Measurements from ENCODE around the gene PTCH2.
"Not testable (repeated sequence)": the region's sequence is repeated elsewhere in the genome, so short reads cannot be mapped to it uniquely, and the experiment has no call there.

Gene PTCH2

DNA sequence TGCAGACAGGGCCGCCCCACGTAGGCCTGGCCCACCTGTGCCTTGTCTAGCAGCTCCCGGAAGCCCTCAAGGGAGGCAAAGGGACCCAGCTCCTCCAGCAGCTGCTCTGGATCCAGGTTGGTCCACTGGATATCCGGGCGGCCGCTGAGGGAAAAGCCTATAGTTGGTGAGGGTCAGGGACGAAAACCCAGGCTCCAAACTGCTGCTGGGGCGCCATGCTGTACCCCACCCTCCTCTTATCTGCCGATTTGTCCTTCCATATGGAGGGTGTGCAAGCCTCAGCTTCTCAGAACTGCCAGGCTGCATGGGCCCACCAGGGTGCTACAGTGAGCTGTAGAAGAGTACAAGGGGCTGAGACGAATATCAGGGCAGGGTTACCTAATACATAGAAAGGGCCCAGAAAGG, 12.2 kb downstream of the PTCH2 start:
- H3K27ac ChIP-seq: no peak overlapping the region
- DNase-seq (ENCODE audit: low spot score): no peak
- H3K4me3 ChIP-seq: no peak overlapping the region
- TF ChIP-seq, protein P1, sequence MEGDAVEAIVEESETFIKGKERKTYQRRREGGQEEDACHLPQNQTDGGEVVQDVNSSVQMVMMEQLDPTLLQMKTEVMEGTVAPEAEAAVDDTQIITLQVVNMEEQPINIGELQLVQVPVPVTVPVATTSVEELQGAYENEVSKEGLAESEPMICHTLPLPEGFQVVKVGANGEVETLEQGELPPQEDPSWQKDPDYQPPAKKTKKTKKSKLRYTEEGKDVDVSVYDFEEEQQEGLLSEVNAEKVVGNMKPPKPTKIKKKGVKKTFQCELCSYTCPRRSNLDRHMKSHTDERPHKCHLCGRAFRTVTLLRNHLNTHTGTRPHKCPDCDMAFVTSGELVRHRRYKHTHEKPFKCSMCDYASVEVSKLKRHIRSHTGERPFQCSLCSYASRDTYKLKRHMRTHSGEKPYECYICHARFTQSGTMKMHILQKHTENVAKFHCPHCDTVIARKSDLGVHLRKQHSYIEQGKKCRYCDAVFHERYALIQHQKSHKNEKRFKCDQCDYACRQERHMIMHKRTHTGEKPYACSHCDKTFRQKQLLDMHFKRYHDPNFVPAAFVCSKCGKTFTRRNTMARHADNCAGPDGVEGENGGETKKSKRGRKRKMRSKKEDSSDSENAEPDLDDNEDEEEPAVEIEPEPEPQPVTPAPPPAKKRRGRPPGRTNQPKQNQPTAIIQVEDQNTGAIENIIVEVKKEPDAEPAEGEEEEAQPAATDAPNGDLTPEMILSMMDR (IDR thresholded peaks at IDR 0.05): no peak

DNA sequence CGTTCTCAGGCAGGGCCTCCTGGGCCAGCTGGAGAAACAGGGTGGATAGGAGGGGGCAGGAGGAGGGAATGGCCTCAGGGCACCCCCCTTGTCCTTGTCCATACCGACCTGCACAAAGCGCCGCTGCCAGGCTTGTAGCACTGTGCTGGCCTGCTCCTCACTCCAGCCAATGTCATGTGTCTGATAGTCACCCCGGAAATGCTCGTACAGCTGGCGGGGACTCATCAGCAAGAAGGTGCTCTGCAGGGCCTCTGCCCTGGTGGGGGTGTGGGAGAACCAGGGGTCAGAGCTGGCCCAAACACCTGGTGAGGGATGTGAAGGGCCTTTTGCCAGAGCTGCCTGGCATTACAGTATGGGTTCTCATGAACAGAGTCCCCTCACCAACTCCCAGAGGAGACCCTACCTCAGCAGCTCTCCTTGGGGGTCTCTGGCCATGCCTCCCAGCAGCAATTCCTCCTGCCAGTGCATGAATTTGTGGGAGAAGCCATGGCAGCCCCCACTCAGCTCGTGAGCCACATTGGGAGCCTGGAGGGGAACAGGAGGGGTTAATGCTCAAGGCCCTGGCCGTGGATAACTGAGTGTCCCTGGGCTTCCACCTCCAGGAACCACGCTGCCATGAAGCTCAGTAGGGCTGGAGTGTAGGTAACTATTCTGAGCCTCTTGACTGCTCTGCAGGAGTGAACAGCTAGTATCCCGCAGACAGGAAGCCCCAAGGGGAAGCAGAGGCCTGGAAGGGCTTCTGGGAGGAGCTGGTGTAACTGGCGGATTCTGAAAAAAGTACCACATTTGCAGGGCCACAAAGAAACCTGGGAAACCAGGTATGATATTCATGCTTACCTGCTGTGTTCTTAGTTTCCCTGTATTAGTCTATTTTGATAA, 13.3 kb downstream of the PTCH2 start:
- no peak overlapping the region for H3K27ac ChIP-seq
- H3K4me3 ChIP-seq: no peak overlapping the region
- TF ChIP-seq, protein P1 (IDR thresholded peaks at IDR 0.05): no peak
- DNase-seq (ENCODE audit: low spot score): no peak

DNA sequence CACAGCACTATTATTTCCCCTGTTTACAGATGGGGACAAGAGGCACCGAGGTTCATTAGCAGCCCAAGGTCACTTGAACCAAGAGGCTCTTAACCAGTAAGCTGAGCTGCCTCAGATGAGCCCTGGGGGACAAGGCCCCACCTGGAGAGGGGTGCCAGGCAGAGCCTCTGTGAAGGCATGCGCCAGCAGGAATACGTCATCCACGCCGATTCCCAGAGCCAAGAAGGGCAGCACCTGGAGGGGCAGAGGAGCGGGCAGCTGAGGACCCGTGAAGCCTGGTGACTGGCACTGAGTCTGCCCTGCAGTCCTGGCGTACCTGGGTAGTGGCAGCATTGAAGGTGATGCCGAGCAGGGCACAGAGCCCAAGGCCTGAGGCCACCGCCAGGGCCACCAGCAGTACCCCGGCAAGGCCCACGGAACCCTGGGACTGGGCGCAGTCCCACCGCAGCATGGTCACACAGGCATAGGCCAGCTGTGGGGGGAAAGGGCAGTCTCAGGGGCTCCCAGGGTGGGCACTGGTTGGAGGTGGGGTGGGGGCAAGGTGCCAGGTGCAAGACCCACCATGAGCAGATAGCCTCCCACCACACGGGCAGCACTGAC, 14.1 kb downstream of the PTCH2 start:
- DNase-seq (ENCODE audit: low spot score): no peak
- Histone ChIP-seq H3K27ac (no peak overlapping the region), H3K4me3 (no peak overlapping the region)
- TF ChIP-seq, protein P1 (IDR thresholded peaks at IDR 0.05): no peak

DNA sequence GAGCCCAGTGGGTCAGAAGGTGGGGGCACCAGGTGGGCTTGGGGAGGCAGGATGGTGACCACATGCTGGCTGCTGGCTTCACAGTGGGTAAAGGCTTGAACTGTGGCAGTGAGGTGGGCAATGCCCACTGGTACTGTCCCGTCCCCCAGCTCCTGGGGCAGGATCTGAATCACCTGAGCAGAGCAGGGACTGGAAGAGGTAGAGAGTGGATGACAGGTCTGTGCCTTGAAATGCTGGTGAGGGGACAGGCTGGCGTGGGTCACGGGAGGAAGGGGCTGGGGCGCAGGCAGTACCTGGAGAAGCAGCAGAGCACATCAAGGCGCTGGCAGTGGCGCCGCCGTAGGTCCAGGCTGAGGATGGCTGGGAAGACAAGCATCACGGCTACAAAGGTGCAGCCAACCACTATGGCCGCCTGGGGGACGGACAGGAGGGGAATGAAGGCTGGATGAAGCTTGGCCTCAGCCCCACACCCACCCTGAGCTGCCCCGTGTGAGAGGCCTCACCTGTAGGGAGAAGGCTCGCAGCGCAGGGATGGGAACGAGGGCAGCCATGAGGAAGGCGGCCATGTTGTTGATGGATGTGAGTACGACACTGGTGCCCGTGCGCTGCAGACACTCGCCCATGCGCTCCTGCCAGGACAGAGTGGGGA, 14.9 kb downstream of the PTCH2 start:
- H3K4me3 ChIP-seq: no peak overlapping the region
- TF ChIP-seq, protein P1 (IDR thresholded peaks at IDR 0.05): no peak
- DNase-seq (ENCODE audit: low spot score): no peak
- H3K27ac ChIP-seq: no peak overlapping the region

DNA sequence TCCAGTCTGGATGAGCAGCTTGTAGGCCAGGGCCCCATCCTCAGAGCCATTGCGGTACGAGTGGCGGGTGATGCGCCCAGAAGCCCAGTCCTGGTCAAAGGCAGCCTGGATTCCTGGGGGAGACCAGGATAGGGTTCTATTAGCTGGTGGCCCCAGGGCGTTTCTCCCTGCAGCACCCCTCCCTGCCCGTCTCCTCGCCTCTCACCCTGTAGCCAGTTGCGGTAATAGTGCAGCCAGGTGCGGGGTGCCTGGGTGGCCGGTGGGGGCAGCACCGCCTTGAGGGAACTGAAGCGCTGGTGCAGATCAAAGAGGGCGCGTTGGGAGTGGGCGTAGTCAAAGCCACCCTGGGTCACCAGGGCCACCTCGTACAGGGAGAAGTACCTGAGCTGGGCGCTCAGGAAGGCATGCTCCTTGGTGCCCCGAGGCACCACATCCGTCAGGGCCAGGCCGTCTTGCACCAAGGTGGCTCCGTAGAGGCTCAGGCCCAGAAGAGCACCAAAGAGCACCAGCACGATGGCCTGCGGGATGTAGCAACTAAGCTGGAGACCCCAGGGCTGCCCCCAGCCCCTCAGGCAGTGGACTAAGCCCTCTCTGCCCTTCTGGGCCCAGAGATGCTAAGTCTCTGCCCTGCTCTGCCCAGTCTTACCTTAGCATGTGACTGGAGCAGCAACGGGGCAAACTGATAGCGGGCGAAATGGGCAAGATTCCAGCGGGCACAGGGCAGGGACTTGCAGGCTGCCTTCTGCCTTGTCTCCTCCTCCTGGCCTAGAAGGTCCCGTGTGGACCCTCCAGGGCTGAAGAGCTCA, 15.7 kb downstream of the PTCH2 start:
- DNase-seq (ENCODE audit: low spot score): no peak
- TF ChIP-seq, protein P1 (IDR thresholded peaks at IDR 0.05): no peak
- Histone ChIP-seq H3K27ac (peak overlapping the region in 1 of 2 donors; percentile 69), H3K4me3 (no peak overlapping the region)

DNA sequence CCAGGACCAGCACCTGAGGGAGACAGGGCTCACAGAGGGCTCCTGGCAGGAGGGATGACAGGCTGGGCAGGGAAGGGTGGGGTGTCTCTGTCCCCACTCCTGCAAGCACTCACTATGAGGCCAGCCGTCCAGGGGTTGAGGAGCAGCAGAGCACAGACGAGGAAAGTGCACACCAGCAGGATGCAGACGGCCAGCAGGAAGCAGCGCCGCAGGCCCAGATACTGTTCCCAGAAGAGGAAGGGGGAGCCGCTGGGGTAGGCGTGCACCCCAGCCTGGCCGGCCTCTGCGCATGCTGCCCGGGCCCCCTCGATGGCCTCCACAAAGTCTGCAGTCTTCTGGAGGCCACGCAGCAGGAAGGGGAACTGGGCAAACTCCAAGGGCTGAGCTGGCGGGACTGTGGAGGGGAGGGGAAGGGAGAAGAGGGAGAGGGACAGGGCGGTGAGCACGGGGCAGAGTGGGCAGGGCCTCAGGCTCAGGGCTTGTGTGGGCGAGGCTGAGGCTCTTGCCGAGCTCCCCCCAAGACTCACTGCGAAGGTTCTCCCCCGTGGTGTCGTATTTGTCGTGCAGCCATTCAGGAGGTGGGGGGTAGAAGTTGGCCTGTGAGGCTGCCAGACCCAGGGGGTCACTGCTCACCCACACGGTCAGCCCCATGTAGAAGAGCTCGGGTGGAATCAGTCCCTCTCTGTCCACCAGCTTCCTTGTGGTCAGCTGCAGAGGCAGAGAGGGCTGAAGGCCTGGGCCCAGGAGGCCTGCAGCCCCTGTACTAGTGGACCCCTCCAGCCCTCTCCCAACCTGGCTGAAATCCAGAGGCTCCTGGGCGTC, 16.5 kb downstream of the PTCH2 start:
- TF ChIP-seq, protein P1 (IDR thresholded peaks at IDR 0.05): no peak
- peak overlapping the region; percentile 42 for H3K4me3 ChIP-seq
- peak overlapping the region in 1 of 2 donors; percentile 69 for H3K27ac ChIP-seq
- peak; percentile 78 for DNase-seq (ENCODE audit: low spot score)

DNA sequence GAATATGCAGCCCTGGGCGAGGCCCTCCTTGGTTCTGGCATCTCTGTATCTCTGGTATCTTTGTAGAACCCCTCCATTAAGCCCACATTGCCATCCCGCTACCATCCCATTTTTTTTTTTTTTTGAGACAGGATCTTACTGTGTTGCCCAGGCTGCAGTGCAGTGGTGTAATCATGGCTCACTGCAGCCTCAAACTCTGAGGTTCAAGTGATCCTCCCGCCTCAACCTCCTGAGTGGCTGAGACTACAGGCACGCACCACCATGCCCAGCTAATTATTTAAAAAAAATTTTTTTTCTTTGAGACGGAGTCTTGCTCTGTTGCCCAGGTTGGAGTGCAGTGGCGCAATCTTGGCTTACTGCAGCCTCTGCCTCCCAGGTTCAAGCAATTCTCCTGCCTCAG, 18.7 kb downstream of the PTCH2 start:
- DNase-seq (ENCODE audit: low spot score); H3K4me3 ChIP-seq; H3K27ac ChIP-seq: not testable (repeated sequence)
